NT2/D1 (cell line): ENCODE measurements around the gene CFAP43.

ENCODE experiments used
- DNase-seq: peaks from one replicate; pipeline ENCODE4 v3.0.0-alpha.2; 2011; ENCODE audit warnings: low read depth, low spot score
- H3K27me3 ChIP-seq: 2 replicates; pipeline ENCODE4 v1.6.0; 2011; ENCODE audit warnings: mild to moderate bottlenecking; ENCODE audit not compliant: insufficient read length, insufficient read depth
- H3K36me3 ChIP-seq: 2 replicates; pipeline ENCODE4 v1.6.1; 2011; ENCODE audit warnings: mild to moderate bottlenecking, low read length, mixed read lengths; ENCODE audit not compliant: insufficient read depth, insufficient read length
- H3K4me1 ChIP-seq: 2 replicates; pipeline ENCODE4 v1.5.1; 2011; ENCODE audit not compliant: insufficient read depth, insufficient read length
- H3K4me3 ChIP-seq: 2 replicates; pipeline ENCODE4 v1.5.1; 2011; ENCODE audit warnings: low read depth; ENCODE audit not compliant: insufficient read length
- H3K9ac ChIP-seq: 2 replicates; pipeline ENCODE4 v1.6.0; 2011; ENCODE audit warnings: low read depth; ENCODE audit not compliant: insufficient read length
- H3K9me3 ChIP-seq: 2 replicates; pipeline ENCODE4 v1.5.1; 2011; ENCODE audit warnings: mild to moderate bottlenecking, low read length; ENCODE audit not compliant: insufficient read depth
- SUZ12 ChIP-seq: IDR thresholded peaks from 2 replicates; pipeline ENCODE4 v1.6.1; 2011; ENCODE audit not compliant: insufficient read length, insufficient read depth; ENCODE audit errors: extremely low read depth
- YY1 ChIP-seq: IDR thresholded peaks from 2 replicates; pipeline ENCODE4 v1.6.1; 2011; ENCODE audit not compliant: insufficient read length, insufficient read depth
- ZNF274 ChIP-seq: IDR thresholded peaks from 2 replicates; pipeline ENCODE4 v1.6.1; 2011; ENCODE audit warnings: mild to moderate bottlenecking, low read depth, low read length

The CFAP43 gene

GRCh38 chr10:104089621-104090020, 142.5 kb downstream of the CFAP43 start:
- H3K4me3 ChIP-seq = no peak overlapping the region
- no peak overlapping the region for H3K9ac ChIP-seq
- no peaks in the 10 kb centered on the region for H3K4me1 ChIP-seq
- H3K36me3 ChIP-seq = no peaks in the 10 kb centered on the region
- DNase-seq = no peak
- H3K27me3 ChIP-seq = no peaks in the 10 kb centered on the region
- no peak for TF ChIP-seq SUZ12
- no peaks in the 10 kb centered on the region for H3K9me3 ChIP-seq

- Histone ChIP-seq H3K4me3 (no peak overlapping the region), H3K9ac (no peak overlapping the region), H3K9me3 (no peaks in the 10 kb centered on the region), H3K4me1 (no peaks in the 10 kb centered on the region), H3K36me3 (no peaks in the 10 kb centered on the region), H3K27me3 (no peaks in the 10 kb centered on the region)
- no peak for DNase-seq
- no peak for TF ChIP-seq YY1
- no peak for TF ChIP-seq ZNF274
Observed at GRCh38 chr10:104088239-104088638, 143.9 kb downstream of the CFAP43 start.

- Histone ChIP-seq H3K4me1 (peaks cover 5% of the 10 kb centered on the region), H3K4me3 (no peak within 1 kb of the TSS), H3K27me3 (no peaks in the 10 kb centered on the region), H3K9me3 (no peaks in the 10 kb centered on the region), H3K36me3 (no peaks in the 10 kb centered on the region), H3K9ac (no peak within 1 kb of the TSS)
- DNase-seq = no peak
- TF ChIP-seq SUZ12 (no peak), YY1 (no peak), ZNF274 (no peak)
Observed at GRCh38 chr10:104085801-104086400, 146.3 kb downstream of the CFAP43 start, which contains the start of gene COL17A1. Gene COL17A1 (minus strand): TSS chr10:104085880. CDS start chr10:104080673, 5,207 bp downstream.

GRCh38 chr10:104084482-104085142, 147.6 kb downstream of the CFAP43 start:
- no peaks in the 10 kb centered on the region for H3K9me3 ChIP-seq
- peaks cover 5% of the 10 kb centered on the region for H3K4me1 ChIP-seq
- DNase-seq = no peak
- H3K36me3 ChIP-seq = no peaks in the 10 kb centered on the region
- H3K4me3 ChIP-seq = no peak overlapping the region
- no peak for TF ChIP-seq SUZ12
- TF ChIP-seq ZNF274 = no peak
- no peak for TF ChIP-seq YY1
- H3K9ac ChIP-seq = no peak overlapping the region
- no peaks in the 10 kb centered on the region for H3K27me3 ChIP-seq

GRCh38 chr10:104081998-104082397, 150.2 kb downstream of the CFAP43 start:
- H3K4me3 ChIP-seq = no peak overlapping the region
- no peak for DNase-seq
- TF ChIP-seq ZNF274 (no peak), YY1 (no peak), SUZ12 (no peak)

GRCh38 chr10:104080762-104081161, 151.4 kb downstream of the CFAP43 start:
- H3K27me3 ChIP-seq = no peaks in the 10 kb centered on the region
- no peak overlapping the region for H3K4me3 ChIP-seq
- H3K9me3 ChIP-seq = no peaks in the 10 kb centered on the region
- H3K9ac ChIP-seq = no peak overlapping the region
- no peaks in the 10 kb centered on the region for H3K36me3 ChIP-seq
- TF ChIP-seq YY1 (no peak), SUZ12 (no peak), ZNF274 (no peak)
- H3K4me1 ChIP-seq = peaks cover 10% of the 10 kb centered on the region
- no peak for DNase-seq

More at GRCh38 chr10:104081998-104082397, 150.2 kb downstream of the CFAP43 start:
- Histone ChIP-seq H3K9me3 (no peaks in the 10 kb centered on the region), H3K4me1 (peaks cover 5% of the 10 kb centered on the region), H3K9ac (no peak overlapping the region), H3K27me3 (no peaks in the 10 kb centered on the region), H3K36me3 (no peaks in the 10 kb centered on the region)
